GM21529 (cell line): ENCODE results near the gene GLG1.

Experiments used
- ATAC-seq: cut with Tn5 transposase; IDR thresholded peaks from one replicate; pipeline ENCODE4 v1.9.1; 2021; ENCODE audit not compliant: unreplicated experiment

Gene GLG1

DNA sequence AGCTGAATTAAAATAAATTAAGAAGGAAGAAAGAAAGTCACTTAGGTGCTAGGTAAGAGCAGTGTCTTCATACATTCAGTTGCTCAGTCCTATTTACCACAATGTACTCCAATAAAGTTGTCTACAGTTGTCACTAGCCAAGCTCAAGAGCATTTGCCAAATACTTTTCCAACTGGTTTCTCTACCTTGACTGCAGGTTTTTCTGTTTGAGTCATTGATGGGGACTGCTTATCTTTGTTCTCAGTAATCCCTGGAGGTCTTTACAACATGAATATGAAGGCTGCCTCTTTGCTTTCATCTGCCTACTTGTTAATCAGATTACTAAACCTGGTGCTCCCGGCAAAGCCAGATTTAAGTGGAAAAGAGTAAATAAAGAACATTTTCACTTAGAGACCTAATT is 121.0 kb downstream of the GLG1 start:
- ATAC-seq, result no peak

DNA sequence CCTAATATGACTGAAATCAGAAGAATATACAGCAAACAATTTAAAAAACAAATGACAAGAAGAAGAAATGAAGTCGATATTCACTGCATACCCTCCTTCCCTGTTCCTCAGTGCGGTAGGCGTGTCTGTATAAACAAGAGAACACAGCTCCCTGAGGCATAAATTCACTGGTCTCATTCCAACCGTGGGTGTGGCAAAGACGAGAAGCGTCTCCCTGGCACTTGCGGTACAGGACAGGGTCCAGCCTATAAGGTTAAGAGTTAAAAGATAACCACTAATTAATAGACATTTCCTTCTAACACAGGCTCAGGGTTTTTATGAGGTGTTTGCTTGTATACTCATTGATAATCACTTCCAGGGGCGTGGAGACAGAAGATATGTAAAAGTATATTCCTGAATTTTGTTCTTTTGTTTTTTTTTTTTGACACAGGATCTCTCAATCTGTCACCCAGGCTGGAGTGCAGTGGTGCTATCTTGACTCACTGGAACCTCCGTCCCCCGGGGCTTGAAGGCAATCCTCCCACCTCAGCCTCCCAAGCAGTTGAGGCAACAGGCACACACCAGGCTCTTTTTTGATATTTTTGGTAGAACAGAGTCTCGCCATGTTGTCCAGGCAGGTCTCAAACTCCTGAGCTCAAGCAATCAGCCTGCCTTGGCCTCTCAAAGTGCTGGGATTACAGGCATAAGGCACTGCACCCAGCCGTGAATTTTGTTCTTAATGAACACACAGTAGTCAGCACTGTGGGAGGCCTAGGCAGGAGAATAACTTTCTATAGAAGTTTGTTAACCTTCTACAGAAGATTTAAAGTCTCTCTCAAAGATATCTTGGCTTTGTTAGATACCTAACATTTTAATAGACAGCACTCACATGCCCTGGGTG is 126.5 kb downstream of the GLG1 start:
- no peak for ATAC-seq

DNA sequence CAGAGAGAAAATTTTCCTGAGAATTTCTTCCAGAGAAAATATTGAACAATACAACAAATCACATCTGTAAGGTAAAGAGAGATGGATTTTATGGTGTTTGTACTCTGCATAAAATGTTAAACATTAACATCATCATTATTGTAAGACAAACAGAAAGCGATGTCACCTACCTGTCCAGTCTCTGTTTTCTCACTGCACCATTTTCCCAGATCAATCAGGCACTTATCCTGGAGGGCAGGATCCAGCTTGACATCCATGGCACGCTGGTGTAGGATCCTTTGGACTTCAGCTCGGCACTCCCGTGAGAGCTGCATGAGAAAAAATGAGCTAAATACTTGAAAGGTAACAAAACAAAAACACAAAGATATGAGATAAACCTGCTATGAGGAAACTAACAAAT is 129.7 kb downstream of the GLG1 start:
- no peak for ATAC-seq

DNA sequence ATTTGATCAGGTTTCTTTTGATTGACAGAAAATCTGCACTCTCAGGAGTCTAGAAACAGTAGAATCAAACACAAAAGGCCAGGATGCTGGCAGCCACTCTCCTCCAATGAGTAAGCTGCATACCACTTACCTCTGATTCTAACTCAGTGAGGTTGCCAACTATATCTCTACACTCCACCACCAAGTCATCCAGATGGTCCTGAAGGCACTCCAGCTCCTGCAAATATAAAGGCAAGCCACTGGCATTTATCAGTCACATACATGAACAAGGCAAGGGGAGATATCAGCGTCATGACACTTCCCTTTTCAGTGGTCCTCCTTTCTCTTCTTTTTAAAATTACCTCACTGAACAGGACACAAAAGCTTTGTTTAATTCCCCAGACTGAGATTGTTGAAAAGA is 132.5 kb downstream of the GLG1 start:
- no peak for ATAC-seq

DNA sequence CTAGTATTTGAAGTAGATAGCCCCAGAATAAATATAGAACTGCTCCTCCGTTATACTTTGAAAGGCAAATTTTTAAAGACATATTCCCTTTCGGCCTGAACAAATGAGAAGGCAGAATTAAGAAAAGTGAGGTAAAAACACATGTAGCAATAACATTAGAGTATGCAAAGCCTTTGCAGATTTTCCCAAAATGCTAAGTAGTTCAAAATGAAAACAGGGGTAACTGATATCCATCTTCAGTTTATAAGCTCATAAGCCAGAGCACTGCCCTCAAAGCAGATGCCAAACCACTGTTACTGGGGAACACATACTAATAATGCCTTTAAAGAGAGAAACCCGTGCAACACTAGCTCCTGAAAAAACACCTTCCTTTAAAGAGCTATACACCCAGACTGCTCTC is 134.4 kb downstream of the GLG1 start:
- no peak for ATAC-seq

DNA sequence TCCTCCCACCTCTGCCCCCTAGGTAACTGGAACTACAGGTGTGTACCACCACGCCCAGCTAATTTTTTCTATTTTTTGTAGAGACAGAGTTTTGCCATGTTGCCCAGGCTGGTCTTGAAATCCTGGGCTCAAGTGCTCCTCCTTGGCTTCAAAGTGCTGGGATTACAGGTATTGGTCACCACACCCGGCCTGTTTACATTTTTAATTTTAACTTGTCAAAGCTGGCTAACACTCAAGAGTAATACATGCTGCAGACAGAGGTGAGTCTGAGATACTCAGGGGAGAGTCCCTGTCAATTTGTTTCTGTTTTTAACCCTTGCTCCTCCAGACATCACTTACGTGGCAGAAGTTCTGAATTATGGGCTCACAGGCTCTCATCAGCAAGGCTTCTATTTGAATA is 134.9 kb downstream of the GLG1 start:
- no peak for ATAC-seq

DNA sequence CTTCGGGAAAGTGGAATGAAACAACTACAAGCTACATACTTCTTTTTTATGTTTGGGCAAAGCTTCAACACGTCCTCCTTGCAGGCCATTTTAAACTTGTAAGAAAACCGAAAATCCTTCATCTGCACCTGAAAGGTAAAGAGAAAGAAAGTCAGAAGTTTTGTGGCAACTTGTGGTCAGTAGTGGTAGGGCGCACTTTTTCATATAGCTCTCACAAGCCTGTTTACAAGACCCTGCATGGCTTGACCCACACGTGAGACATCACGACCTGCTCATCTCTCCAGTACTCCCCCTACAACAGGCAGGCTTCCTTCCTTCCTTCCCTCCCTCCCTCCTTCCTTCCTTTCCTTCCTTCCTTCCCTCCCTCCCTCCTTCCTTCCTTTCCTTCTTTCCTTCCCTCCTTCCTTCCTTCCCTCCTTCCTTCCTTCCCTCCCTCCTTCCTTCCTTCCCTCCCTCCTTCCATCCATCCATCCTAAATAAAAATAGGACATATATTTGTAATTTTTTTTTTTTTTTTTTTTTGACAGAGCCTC is 136.9 kb downstream of the GLG1 start:
- ATAC-seq, result no peak

DNA sequence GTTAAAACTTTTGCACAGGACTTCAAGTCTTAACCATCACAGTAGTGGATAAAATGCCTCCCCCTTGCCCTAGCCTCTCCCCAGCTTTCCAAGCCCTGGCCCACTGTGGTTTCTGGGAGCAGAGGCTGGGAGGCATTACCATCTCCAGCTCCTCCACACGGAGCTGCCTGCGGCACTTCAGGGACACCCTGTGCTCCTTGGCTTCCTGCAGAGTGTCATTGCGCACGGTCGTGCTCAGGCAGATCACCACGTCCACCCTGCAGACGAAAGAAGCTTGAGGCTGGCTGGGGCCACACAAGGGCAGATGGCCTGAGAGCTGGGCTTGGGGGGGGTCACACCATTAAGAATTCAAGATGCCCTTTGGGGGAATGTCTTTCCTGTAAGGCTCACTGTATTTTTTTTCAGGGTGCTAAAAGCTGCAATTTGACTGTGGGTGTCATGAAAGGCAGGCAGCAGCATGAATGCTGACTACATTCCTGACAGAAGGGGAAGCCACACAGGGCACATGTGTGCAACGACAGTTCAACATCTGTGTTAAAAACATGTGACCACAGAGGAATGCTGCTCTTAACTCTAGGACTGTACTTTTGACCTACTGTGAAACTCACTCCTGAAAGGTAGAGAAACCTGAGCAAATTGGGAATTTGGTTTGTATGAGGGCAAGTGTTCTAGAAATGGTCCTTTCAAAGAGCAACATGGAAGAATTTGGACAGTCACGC is 137.9 kb downstream of the GLG1 start:
- no peak for ATAC-seq

DNA sequence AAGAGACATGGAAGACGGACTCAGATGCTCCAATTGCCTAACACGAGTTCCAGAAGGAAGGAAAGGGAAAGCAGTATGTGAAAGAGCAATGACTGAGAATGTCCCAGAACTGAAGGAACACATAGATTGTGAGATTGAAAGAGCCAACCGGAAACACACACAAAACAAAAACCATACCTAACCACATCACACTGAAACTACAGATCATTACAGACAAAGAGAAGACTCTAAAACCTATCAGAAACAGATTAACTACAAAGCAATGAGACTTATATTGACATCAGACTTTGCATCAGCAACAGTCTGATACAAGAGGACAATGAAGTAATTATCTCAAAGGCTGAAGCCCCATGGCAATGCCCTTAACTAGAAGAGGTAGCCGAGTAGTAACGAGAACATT is 140.0 kb downstream of the GLG1 start:
- ATAC-seq, result peak; percentile 65

DNA sequence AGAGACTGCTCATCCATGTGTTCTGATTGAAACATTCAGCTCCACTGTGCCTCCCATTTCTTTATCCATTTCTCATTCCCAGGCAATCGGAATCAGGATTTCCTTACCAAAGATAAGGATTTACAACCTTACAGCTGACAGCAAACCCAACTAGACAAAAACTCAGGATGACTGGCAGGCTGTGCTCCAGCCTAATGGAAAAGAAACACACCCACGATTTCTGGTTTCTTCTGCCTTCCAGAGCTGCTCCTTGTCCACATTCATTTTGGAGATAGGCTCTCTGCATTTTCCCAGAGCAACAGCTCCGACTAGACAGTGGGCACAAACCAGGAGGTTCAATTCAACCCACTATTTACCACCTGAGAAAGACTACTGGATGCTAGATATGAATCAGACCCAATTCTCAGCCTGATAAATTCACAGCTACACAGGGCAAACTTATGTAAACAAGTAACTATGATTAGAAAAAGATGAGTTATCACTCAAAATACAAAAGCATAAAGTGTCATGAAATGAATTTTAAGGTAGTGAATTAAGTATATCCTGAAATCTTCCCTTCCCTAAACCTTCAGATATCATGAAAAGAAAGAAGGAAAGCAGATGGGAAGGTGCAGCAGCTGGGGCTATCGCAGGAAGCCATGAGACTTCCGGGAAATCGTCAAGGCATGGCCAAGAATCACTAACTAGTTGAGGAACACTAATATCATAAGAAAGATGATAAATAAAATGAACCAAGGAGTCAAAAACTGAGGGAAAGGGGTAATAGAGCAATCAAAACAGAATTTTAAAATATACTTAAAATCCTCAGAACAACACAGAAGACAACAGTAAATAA is 140.8 kb downstream of the GLG1 start:
- ATAC-seq, result no peak

DNA sequence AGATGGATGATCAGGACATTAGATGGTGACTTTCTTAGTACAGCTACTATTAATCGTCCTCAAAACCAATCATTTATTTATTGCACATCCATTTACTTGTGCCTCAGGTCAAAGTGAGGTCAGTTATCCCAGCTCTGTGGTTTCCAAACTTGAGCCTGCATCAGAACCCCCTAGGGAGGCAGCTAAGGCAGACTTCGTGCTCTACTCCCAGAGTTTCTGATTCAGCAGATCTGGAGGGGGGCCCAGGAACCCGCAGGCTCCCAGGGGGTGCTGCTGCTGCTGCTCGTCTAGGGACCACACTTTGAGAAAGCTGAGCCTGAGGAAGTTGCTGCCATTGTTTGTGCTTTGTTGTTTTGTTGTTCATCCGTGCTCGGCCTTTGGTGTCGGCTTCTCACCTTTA is 141.6 kb downstream of the GLG1 start:
- no peak for ATAC-seq

DNA sequence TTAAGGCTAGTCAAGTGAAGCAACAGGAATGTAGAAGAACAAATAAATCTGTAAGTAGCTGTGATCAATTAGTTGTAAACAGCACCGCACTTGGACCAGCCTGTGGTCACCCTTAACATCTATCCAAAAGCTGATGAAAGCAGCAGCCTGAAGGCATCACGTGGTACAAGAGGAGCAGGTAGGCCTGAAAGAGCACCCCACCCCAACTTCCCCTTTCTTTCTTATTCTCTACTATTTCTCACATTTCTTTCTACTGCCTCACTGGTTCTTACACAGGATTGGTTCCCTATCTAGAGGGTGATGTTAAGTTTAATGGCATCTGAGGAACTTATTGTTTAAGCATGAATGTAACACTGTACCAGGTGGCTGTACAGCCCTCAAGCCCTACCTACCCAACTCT is 143.0 kb downstream of the GLG1 start:
- no peak for ATAC-seq

DNA sequence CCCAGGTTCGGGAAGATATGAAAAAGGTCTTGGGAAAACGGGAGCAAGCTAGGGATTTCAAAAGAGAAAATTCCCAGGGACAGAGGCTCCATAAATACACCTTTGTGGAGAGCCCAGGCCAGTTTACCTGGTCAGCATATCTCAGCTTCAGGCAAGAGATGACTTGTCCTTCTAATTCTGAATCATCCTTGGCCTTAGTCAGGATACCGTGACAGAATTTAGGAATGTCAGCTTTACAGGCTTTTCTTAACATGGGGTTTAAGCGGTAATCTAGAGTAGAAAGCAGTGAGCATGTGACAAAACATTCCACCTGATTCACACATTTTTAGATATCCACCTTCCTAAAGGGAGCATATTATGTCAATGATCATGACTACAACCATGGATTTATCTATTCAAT is 144.6 kb downstream of the GLG1 start:
- ATAC-seq, result no peak

DNA sequence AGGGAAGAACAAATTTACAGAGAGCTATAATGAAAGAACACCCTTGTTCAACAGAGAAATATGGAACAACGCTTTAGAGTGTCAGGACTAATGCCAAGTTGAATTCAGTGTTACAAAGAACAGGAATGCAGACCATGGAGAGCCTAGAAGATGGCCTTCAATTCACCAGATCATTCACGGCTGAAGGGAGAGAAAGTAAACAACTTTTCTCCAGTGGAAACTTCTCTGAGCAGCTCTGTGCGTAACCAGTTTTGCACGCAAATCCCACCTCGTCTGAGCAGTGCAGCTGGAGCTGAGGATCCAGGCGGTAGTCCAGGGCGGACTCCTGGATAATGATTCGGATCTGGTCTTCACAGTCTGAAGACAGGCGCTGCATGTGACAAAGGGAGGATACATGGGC is 145.1 kb downstream of the GLG1 start:
- no peak for ATAC-seq

DNA sequence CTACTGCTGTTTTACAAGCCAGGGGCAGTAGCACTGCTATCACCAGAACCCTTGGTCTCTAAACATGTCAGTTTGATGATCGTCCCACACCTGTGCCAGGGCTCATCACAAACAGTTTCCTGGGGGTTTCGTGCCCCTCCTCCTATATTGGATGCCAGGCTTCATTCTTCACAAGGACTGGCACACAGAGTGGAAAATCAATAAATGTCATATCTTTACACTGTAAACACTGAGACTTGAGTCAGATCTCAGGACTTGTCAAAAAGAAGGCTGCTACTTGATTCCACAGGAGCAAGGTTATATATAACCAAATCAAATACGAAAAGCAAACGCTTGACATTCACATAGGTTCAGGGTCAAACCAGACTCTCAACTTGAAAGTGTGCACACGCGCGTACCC is 146.4 kb downstream of the GLG1 start:
- ATAC-seq, result no peak

DNA sequence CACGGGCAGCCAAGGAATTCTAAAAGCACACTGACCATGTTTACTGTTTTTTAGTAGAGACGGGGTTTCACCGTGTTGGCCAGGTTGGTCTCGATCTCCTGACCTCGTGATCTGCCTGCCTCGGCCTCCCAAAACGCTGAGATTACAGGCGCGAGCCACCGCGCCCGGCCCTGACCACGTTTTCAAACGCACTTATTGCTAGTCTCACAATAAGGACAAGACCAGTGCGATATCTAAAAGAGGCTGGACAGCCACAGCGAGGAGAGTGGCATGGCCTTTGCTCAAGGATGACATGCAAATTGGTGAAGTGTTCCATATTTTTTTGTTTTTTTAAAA is 150.7 kb downstream of the GLG1 start:
- ATAC-seq, result no peak

DNA sequence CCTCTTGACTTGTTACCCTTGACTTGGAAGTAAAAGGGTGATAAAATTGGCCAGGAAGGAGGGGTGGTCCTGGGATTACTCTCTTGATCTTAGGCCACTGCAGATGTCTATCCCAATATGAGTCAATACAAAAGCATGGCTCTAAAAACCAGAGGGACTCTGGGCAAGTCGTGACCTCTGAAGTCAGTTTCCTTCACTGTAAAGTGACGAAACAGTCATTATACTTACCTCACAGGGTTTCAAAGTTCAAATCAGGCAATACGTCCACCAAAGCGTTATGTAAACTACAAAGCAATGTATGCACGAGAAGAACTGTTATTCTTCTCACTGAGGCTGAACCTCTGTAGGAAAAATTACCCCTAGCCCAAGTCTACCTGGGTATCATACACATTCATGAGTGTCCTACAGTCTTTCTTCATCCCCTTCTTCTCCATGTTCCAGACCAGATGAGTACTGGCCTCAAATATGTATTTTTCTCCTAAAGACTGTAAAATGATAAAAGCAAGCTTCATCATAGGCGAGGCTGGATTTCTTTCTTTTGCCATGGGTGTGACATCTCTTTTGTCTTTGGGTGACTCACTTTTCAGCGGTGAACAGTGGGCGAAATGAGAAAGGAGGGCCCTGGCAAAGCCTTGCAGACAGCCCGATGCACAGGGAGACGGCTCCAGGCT is 151.2 kb downstream of the GLG1 start:
- ATAC-seq, result no peak

DNA sequence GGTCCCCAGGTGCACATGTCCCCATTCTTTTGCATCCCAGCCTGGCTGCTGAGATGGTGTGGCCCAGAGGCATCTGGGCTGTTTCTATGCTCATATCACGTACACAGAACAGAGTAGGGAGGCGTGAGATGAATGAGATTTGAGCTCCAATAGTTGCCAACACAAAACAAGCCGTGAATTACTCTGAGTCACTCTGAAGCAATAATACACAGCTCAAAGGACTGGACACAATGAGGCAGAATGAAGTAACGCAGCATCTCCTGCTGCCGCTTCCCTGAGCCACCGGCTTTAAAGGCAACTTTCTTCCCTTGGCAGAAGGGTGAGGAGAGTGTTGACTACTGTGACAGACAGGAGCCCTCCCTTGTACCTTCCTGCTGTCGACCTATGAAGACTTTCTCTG is 151.7 kb downstream of the GLG1 start:
- ATAC-seq, result no peak

DNA sequence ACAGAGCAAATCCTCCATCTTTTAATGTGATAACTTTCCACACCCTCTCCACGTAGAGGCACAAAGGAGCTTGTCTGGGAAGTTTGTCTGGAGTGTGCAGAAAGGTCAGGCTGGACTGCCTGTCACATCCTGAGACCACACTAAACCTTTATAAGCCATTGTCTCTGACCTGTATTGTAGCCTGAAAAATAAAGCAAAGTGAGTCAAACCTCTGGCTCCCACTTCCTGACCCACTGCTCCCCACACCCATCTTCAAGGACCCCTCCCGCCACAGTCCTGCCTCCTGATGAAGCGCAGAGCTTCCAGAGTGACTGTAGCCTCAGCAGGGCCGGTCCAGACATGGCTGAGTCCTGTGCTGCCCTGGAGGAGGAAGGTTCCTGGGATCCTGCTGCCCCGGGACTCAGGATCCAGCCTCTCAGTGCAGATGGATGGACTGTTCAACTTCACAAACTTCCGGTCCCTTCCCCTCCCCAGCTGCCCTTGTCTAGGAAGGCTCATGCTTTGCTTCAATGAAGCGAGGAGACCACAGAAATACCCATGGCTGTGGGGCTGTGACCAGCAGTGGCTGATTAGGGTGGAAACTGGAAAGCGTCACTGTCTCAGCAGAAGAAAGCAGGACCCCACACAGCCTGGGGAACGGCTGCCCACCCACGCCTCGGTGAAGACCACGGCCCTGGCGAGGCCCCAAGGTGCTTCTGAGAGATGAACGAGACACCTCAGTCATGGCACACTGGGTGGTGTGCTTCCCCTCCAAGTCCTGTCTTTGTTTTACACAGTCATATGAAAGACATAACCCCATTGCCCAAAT is 154.8 kb downstream of the GLG1 start:
- peak; percentile 88 for ATAC-seq
